ENCODE measurements around the gene C17orf58.
A peak's percentile ranks its signal among the peaks of the same experiment; 100 is the strongest.
"Not testable (repeated sequence)": the region's sequence is repeated elsewhere in the genome, so short reads cannot be mapped to it uniquely, and the experiment has no call there.

Gene C17orf58

GRCh38 chr17:67999291-67999911 lies 3.1 kb upstream of the C17orf58 start:
- no peak for DNase-seq

DNA sequence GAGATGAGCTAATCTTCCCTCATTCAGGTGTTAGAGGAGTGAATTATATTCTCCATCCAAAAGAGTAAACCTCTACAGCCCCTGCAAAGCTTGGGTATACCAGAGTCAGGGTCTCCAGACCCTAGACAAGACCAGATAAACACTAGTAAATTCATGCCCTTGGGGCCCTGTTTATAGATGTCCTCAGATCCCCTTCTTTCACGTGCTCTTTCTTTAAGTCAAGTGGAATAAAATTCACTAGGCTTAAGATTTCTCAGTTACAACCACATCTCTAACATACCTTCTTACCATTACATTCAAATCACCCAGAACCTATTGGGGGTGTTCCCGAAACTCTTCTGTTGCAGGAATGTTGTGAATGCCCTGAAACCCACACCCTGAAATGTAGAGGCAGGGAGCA lies 2.2 kb upstream of the C17orf58 start:
- DNase-seq: no peak

DNA sequence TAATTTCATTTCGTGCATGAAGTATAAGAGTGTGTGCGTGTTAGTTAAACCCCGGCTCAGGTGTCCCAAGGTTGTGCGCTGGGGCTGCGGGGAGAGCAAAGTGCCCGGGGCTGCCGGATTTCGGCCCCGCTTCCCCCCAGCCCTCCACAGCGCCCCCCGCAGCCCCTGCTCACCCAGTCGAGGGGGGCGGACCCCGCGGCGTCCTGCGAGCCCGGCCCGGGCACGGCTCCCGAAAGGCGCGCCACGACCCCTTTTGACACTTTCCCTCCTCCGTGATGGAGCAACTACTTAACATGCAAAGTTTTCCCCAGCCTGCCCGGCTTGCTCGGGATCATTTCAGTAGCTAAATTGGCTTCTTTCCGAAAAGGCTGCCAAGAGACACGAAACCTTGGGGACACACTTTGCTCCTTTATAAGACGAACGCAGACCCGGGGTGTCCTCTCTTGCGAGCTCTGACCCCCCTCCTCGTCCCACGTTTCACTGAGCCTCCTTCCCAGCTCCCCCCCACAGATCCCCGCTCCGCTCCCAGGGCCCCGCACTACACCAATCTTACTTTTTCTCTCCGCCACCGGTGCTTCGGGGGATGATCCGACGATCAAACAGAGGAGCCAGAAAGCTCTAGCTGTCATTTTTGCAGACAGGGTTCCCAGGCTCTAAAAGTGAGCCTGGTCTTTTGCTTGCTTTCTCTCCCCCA lies 552 bp downstream of the C17orf58 start:
- peak; percentile 65 for DNase-seq

- DNase-seq: no peak
Observed at GRCh38 chr17:67994817-67995569, 1.3 kb downstream of the C17orf58 start.

- DNase-seq: no peak
Observed at GRCh38 chr17:67993998-67994361, 2.3 kb downstream of the C17orf58 start.

- peak; percentile 88 for DNase-seq
Observed at GRCh38 chr17:67993153-67993997, 2.9 kb downstream of the C17orf58 start.

GRCh38 chr17:67992548-67993152 lies 3.6 kb downstream of the C17orf58 start:
- DNase-seq: no peak

DNA sequence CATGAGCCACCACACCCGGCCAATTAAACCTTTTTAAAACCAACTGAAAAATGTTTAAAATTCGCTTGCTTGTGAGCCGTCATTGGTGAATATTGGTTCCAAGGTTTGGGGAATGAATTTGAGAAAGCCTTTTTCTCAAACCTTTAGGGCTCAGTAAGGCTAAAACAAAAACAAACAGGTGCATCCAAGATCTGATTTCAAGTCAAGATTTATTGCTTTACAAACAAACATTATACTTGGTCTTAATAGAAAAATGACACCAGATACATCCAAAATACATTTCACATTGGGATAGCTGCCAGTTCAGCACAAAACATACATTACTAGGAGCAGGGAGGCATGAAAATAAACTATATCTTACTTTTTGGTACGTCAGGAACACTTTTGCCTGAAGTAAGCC lies 5.4 kb downstream of the C17orf58 start:
- no peak for DNase-seq

- DNase-seq: no peak
Observed at GRCh38 chr17:67983383-67983688, 12.9 kb downstream of the C17orf58 start.

DNA sequence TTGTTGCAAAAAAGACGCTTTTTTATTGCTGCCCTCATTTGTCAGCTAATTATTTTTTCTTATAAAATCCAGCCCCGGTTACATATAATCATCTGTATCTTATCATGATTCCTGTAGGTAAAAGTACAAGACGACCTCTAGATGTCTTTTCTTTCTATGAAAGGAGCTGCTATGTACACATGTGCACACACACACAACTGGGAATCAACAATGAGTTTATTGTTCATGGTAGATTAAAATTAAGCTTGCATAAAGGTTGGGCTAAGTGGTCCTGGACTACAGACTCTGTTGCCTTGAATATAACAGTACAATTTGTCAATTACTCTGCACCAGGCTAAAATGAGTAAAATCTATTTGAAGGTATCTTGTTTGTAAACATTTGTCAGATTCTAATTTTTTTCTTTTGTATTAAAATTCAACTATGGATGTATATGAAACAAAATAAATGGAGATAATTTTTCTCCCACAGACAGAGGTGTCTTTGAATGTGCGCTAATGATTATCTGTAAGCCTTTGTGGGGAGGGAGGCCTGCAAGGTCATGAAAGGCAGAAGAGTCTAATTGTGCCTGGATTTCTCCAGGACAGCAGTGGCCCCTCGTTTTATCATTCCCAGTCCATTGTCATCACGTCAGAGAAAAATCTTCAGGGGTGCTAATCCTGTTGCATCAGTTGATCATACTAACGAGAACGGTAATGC lies 13.4 kb downstream of the C17orf58 start:
- no peak for DNase-seq

- no peak for DNase-seq
Observed at GRCh38 chr17:67982034-67982640, 14.1 kb downstream of the C17orf58 start.

DNA sequence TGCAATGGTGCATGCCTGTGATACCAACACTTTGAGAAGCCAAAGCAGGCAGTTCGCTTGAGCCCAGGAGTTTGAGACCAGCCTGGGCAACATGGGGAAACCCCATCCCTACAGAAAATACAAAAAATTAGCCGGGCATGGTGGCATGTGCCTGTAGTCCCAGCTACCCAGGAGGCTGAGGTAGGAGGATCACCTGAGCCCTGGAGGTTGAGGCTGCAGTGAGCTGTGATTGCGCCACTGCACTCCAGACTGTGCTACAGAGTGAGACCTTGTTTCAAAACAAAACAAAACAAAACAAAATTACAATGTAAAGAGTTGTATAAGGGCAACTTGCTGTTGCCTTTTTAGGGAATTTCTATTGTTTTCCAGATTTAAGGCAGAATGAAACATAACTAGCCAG lies 15.4 kb downstream of the C17orf58 start:
- not testable (repeated sequence) for DNase-seq

DNA sequence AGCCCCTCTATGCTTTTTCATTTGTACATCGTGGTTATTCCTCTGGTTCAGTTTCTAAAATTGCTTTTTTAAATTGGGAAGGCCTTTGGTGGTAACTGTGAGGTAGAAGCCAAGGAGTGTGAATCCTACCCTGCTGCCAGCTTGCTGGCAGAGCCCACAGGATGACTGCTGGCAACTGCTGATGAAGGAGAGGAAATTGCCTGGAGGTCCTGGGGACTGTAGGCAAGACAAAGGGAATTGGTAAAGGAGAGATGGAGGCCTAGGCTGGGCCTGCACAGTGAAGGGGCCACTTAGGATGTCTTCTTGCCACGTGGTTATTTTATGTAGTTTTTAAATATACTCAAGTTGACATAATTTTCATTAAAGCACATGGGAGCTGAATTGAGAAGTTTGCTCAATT lies 15.8 kb downstream of the C17orf58 start:
- DNase-seq: peak; percentile 32

- not testable (repeated sequence) for DNase-seq
Observed at GRCh38 chr17:67976306-67976705, 20.0 kb downstream of the C17orf58 start.

GRCh38 chr17:67974598-67975066 lies 21.6 kb downstream of the C17orf58 start:
- peak; percentile 35 for DNase-seq

- DNase-seq: no peak
Observed at GRCh38 chr17:67974185-67974584, 22.1 kb downstream of the C17orf58 start.

GRCh38 chr17:67970783-67971182 lies 25.5 kb downstream of the C17orf58 start:
- no peak for DNase-seq

GRCh38 chr17:67963145-67963572 lies 33.1 kb downstream of the C17orf58 start:
- peak; percentile 72 for DNase-seq

DNA sequence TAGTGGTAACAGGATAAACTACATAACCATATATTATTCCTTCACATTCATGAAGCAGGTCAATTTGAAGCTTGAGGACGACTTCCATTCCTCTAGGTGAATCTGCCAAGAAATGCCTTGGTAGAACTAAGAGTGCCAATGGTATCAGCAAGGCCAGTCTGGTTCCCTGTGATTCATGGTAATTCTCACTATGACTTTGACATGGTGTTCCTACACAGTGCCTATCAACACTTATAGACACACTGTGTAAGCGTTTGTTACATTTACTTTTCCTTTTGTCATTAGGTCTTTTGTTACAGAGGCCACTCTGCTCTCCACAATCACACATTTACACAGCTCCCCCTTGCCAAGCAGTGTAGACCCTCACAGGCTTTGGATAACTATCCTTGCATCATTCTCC lies 34.1 kb downstream of the C17orf58 start:
- not testable (repeated sequence) for DNase-seq

GRCh38 chr17:67960276-67960675 lies 36.0 kb downstream of the C17orf58 start:
- not testable (repeated sequence) for DNase-seq

- DNase-seq: no peak
Observed at GRCh38 chr17:67959510-67959909, 36.8 kb downstream of the C17orf58 start.

GRCh38 chr17:67950945-67951344 lies 45.3 kb downstream of the C17orf58 start:
- no peak for DNase-seq

All from activated CD8-positive, alpha-beta memory T cell treated with anti-CD3 and anti-CD28 coated beads for 24 hours (primary cell).